Measurements from ENCODE around the gene NSMCE1. TPM values are rescaled to one million over a fixed set of nuclear protein-coding genes. Genes with fewer than 3 reads are reported as not detected.

Gene NSMCE1
- total and polyA plus RNA-seq, 2 donors (not counting 1 experiment from before 2014, with no cell fraction given) = 29.0 to 61.9 TPM

- intact Hi-C loops (cut with micrococcal nuclease) = no loop called here
- DNase-seq (no peak), ATAC-seq (ENCODE audit: low read depth) (no peak)
- peaks cover 0 to 23% of the 10 kb centered on the region in 2 experiments for H3K36me3 ChIP-seq (replicated peaks in 1 of 2; ENCODE audit: control extremely low read depth in 1 of 2, control insufficient read depth in 1 of 2, extremely low read depth in 1 of 2, insufficient read depth in 2 of 2, low read length in 1 of 2)
- peaks cover 63 to 74% of the 10 kb centered on the region in 2 donors for H3K4me1 ChIP-seq (ENCODE audit: control insufficient read depth in 2 of 2, insufficient read depth in 2 of 2, low read length in 2 of 2)
- TF ChIP-seq EZH2 (IDR thresholded peaks at IDR 0.05; ENCODE audit: borderline replicate concordance, insufficient read depth, low read depth, low read length, poor library complexity, severe bottlenecking) (no peak), CTCF (IDR thresholded peaks at IDR 0.05) (no peak)
- no CpG with 5 or more reads among the region's 2 CpGs for WGBS (ENCODE audit: insufficient coverage)
- H4K20me1 ChIP-seq (ENCODE audit: control insufficient read depth, insufficient read depth, low read length, poor library complexity, severe bottlenecking) = no peaks in the 10 kb centered on the region
- Mint-ChIP-seq H3K27me3 (no peaks in the 10 kb centered on the region), H3K27ac (peak overlapping the region; percentile 98), H3K4me3 (peak overlapping the region; percentile 91), H3K4me1 (peaks cover 68% of the 10 kb centered on the region), H3K9me3 (ENCODE audit: insufficient read depth) (no peaks in the 10 kb centered on the region)
- no peaks in the 10 kb centered on the region for H3K9me3 ChIP-seq (ENCODE audit: control extremely low read depth in 1 of 3, control insufficient read depth in 2 of 3, insufficient read depth in 1 of 3, low read length in 2 of 3)
- POLR2A ChIA-PET = interaction anchor here (0.6 to 1.3 kb wide), 6 partner anchors 9 to 139 kb away, joined by 3 to 4 read pairs (median 3); no protein-coding TSS in a partner anchor
- CTCF ChIA-PET = interaction anchor here (1.0 to 10.0 kb wide), 6 partner anchors 12 to 130 kb away, joined by 3 to 172 read pairs (median 4); no protein-coding TSS in a partner anchor
- no peaks in the 10 kb centered on the region for H3K27me3 ChIP-seq (replicated peaks in 1 of 4; ENCODE audit: control extremely low read depth in 1 of 4, control insufficient read depth in 3 of 4, insufficient read depth in 4 of 4, low read length in 3 of 4)
- peak overlapping the region; percentile 40 for H3K9ac ChIP-seq (ENCODE audit: low read length)
- no peak overlapping the region for H3K4me3 ChIP-seq (ENCODE audit: control extremely low read depth in 1 of 5, extremely low read depth in 1 of 5, insufficient read depth in 1 of 5, low read depth in 2 of 5, low read length in 4 of 5)
- no peak overlapping the region for H2AFZ ChIP-seq (ENCODE audit: insufficient read depth, low read depth, low read length, poor library complexity, severe bottlenecking)
- H3K79me2 ChIP-seq (ENCODE audit: control insufficient read depth, insufficient read depth, low read length) = peaks cover 45% of the 10 kb centered on the region
- H3K4me2 ChIP-seq (replicated peaks; ENCODE audit: low read depth, low read length, poor library complexity, severe bottlenecking) = peak overlapping the region; percentile 75
- peak overlapping the region; percentile 91 to 92 for H3K27ac ChIP-seq (ENCODE audit: low read length in 2 of 2)
Measured at GRCh38 chr16:27238591-27238990, 30.0 kb downstream of the NSMCE1 start.

- H3K9ac ChIP-seq (ENCODE audit: low read length) = peak overlapping the region; percentile 40
- peak overlapping the region; percentile 98 for H3K27ac Mint-ChIP-seq
- H3K27me3 Mint-ChIP-seq = no peaks in the 10 kb centered on the region
- peak overlapping the region in 4 of 5 experiments; percentile 13 to 54 (median 27) for H3K4me3 ChIP-seq (ENCODE audit: control extremely low read depth in 1 of 5, extremely low read depth in 1 of 5, insufficient read depth in 1 of 5, low read depth in 2 of 5, low read length in 4 of 5)
- H3K4me1 Mint-ChIP-seq = peaks cover 70% of the 10 kb centered on the region
- H3K9me3 Mint-ChIP-seq (ENCODE audit: insufficient read depth) = no peaks in the 10 kb centered on the region
- no peaks in the 10 kb centered on the region for H3K27me3 ChIP-seq (replicated peaks in 1 of 4; ENCODE audit: control extremely low read depth in 1 of 4, control insufficient read depth in 3 of 4, insufficient read depth in 4 of 4, low read length in 3 of 4)
- H4K20me1 ChIP-seq (ENCODE audit: control insufficient read depth, insufficient read depth, low read length, poor library complexity, severe bottlenecking) = no peaks in the 10 kb centered on the region
- peak overlapping the region; percentile 82 for H2AFZ ChIP-seq (ENCODE audit: insufficient read depth, low read depth, low read length, poor library complexity, severe bottlenecking)
- WGBS (ENCODE audit: insufficient coverage) = 19% methylated on average over 11 of the region's 16 CpGs
- peaks cover 40% of the 10 kb centered on the region for H3K79me2 ChIP-seq (ENCODE audit: control insufficient read depth, insufficient read depth, low read length)
- peaks cover 0 to 27% of the 10 kb centered on the region in 2 experiments for H3K36me3 ChIP-seq (replicated peaks in 1 of 2; ENCODE audit: control extremely low read depth in 1 of 2, control insufficient read depth in 1 of 2, extremely low read depth in 1 of 2, insufficient read depth in 2 of 2, low read length in 1 of 2)
- ChIA-PET POLR2A (interaction anchor here (0.6 to 1.7 kb wide), 8 partner anchors 8 to 140 kb away, joined by 3 to 6 read pairs (median 4); no protein-coding TSS in a partner anchor), CTCF (interaction anchor here (1.0 to 10.0 kb wide), 9 partner anchors 12 to 216 kb away, joined by 3 to 172 read pairs (median 5); no protein-coding TSS in a partner anchor)
- DNase-seq (no peak), ATAC-seq (ENCODE audit: low read depth) (peak; percentile 9)
- H3K4me3 Mint-ChIP-seq = peak overlapping the region; percentile 91
- TF ChIP-seq EZH2 (IDR thresholded peaks at IDR 0.05; ENCODE audit: borderline replicate concordance, insufficient read depth, low read depth, low read length, poor library complexity, severe bottlenecking) (no peak), CTCF (IDR thresholded peaks at IDR 0.05) (no peak)
- peak overlapping the region; percentile 75 for H3K4me2 ChIP-seq (replicated peaks; ENCODE audit: low read depth, low read length, poor library complexity, severe bottlenecking)
- peak overlapping the region; percentile 91 to 92 for H3K27ac ChIP-seq (ENCODE audit: low read length in 2 of 2)
- H3K4me1 ChIP-seq (ENCODE audit: control insufficient read depth in 2 of 2, insufficient read depth in 2 of 2, low read length in 2 of 2) = peaks cover 63 to 74% of the 10 kb centered on the region in 2 donors
- intact Hi-C loops (cut with micrococcal nuclease) = no loop called here
- H3K9me3 ChIP-seq (ENCODE audit: control extremely low read depth in 1 of 3, control insufficient read depth in 2 of 3, insufficient read depth in 1 of 3, low read length in 2 of 3) = no peaks in the 10 kb centered on the region
Measured at GRCh38 chr16:27238016-27238587, 30.5 kb downstream of the NSMCE1 start.

All from B cell (primary cell).